Neural cell (in vitro differentiated cells): Measurements from ENCODE around the gene SH3GL1.

Experiments used
- CTCF ChIP-seq: fragments of 450-650 bp; IDR thresholded peaks from 2 replicates; pipeline ENCODE4 v1.5.1; 2014; ENCODE audit warnings: antibody characterized with exemption, mild to moderate bottlenecking, moderate library complexity; ENCODE audit not compliant: poor library complexity, severe bottlenecking
- POLR2AphosphoS5 ChIP-seq: IDR thresholded peaks from 2 replicates; pipeline ENCODE4 v1.6.1; 2012
- RAD21 ChIP-seq: fragments of 450-650 bp; conservative IDR thresholded peaks from 2 replicates; pipeline ENCODE4 v1.6.1; 2014; ENCODE audit warnings: antibody characterized with exemption, mild to moderate bottlenecking, moderate library complexity

DNA sequence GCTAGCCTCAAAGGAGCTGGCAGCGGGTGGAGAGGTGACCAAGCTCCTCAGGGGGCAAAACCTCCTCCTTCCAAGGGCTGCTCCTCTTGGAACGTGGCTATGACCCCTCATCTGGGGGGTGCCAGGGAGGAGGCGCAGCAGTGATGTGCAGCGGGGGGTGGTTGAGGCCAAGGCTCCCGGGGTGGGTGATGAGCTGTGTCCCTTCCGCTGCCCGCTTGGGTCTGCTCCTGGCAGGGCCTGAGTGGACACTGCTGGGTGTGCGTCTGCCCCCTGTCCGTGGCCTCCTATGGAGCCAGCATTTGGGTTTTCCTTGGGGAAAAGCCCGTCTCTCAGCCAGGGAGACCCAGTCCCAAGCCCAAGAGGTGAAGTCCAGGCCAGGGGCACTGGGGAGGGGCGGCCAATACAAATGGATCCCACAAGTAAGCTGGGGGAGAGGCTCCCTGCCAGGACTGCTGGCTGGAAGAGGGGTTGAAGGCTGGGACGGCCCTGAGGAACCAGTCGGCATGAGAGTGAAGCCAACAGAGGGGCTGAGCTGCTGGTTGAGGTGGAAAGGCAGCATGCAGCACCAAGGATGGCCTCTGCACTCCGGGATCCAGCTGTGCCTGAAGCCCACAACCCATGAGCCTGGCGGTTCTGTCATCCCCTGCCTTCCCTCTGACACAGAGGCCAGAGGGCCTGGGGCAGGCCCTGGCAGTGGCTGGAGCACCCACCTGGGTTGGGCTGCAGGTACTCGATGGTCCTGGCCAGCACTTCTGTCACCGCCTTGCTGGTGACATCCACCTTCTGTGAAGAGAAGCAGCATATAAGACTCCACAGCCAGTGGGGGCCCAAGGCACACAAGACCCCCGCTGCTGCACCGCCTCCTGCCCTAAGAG, 34.3 kb downstream of the SH3GL1 start:
- no peak for TF ChIP-seq CTCF
- no peak for TF ChIP-seq RAD21
- TF ChIP-seq POLR2AphosphoS5: peak; percentile 12
